HEK293 (cell line): ENCODE data around the gene DCAF8.

Experiments
- CTCF ChIA-PET: fragments of 350-600 bp; formaldehyde crosslinking; extraction: SDS; loops from one replicate; lab custom pipeline; 2021; ENCODE audit warnings: antibody characterized with exemption; lab: Yijun Ruan, JAX
- POLR2A ChIA-PET: fragments of 300-600 bp; formaldehyde crosslinking; extraction: SDS; loops from one replicate; lab custom pipeline; 2020; ENCODE audit warnings: antibody characterized with exemption, inconsistent platforms; lab: Yijun Ruan, JAX
- H3K27ac ChIP-seq: fragments of 200-500 bp; sonication (Bioruptor generic); 2 replicates; pipeline ENCODE4 v1.5.1; 2014; ENCODE audit warnings: low read depth, low read length, control low read depth, inconsistent platforms; ENCODE audit errors: extremely low read depth
- H3K36me3 ChIP-seq, 2 experiments: fragments of 200-500 bp in 1 of 2; sonication (Bioruptor generic) in 1 of 2; 1 replicate in 1 of 2; 2 replicates in 1 of 2; pipeline ENCODE4 v1.5.1; 2014 to 2017; ENCODE audit warnings: inconsistent platforms in 2 of 2, low read length in 2 of 2; ENCODE audit not compliant: control insufficient read depth in 2 of 2, insufficient read depth in 1 of 2
- H3K4me1 ChIP-seq: fragments of 200-500 bp; sonication (Bioruptor generic); 2 replicates; pipeline ENCODE4 v1.5.1; 2014; ENCODE audit warnings: mild to moderate bottlenecking, low read length, inconsistent platforms; ENCODE audit not compliant: control insufficient read depth, insufficient read depth
- H3K4me3 ChIP-seq: 2 replicates; pipeline ENCODE4 v1.5.1; 2011; ENCODE audit warnings: low read depth, mild to moderate bottlenecking, control low read depth, low read length, moderate library complexity
- H3K9me3 ChIP-seq: fragments of 200-500 bp; sonication (Bioruptor generic); 2 replicates; pipeline ENCODE4 v1.5.1; 2014; ENCODE audit warnings: low read depth, low read length, inconsistent platforms; ENCODE audit not compliant: control insufficient read depth, insufficient read depth
- KLF1 ChIP-seq: fragments of 450-650 bp; formaldehyde crosslinking; IDR thresholded peaks from 2 replicates; pipeline ENCODE4 v1.5.1; 2016; ENCODE audit warnings: missing biosample characterization, missing genetic modification characterization
- ZBTB48 ChIP-seq: fragments of 450-650 bp; formaldehyde crosslinking; IDR thresholded peaks from 2 replicates; pipeline ENCODE4 v1.5.1; 2016; ENCODE audit warnings: missing biosample characterization, missing genetic modification characterization
- ZNF112 ChIP-seq: fragments of 450-650 bp; formaldehyde crosslinking; IDR thresholded peaks from 2 replicates; pipeline ENCODE4 v1.5.0; 2017; ENCODE audit warnings: missing biosample characterization, missing genetic modification characterization
- ZNF114 ChIP-seq: fragments of 450-650 bp; formaldehyde crosslinking; IDR thresholded peaks from 2 replicates; pipeline ENCODE4 v1.5.0; 2017; ENCODE audit warnings: missing biosample characterization, missing genetic modification characterization
- ZNF146 ChIP-seq: fragments of 450-650 bp; formaldehyde crosslinking; IDR thresholded peaks from 2 replicates; pipeline ENCODE4 v1.5.1; 2016; ENCODE audit warnings: missing biosample characterization, missing genetic modification characterization
- ZNF148 ChIP-seq: fragments of 450-650 bp; formaldehyde crosslinking; IDR thresholded peaks from 2 replicates; pipeline ENCODE4 v1.5.0; 2017; ENCODE audit warnings: missing biosample characterization, missing genetic modification characterization, borderline replicate concordance
- ZNF202 ChIP-seq: fragments of 450-650 bp; formaldehyde crosslinking; IDR thresholded peaks from 2 replicates; pipeline ENCODE4 v1.5.1; 2016; ENCODE audit warnings: missing biosample characterization, missing genetic modification characterization, borderline replicate concordance
- ZNF214 ChIP-seq: fragments of 450-650 bp; formaldehyde crosslinking; IDR thresholded peaks from 2 replicates; pipeline ENCODE4 v1.5.1; 2017; ENCODE audit warnings: missing biosample characterization, mild to moderate bottlenecking, missing genetic modification characterization, borderline replicate concordance
- ZNF239 ChIP-seq: fragments of 450-650 bp; formaldehyde crosslinking; IDR thresholded peaks from 2 replicates; pipeline ENCODE4 v1.5.1; 2016; ENCODE audit warnings: missing biosample characterization, missing genetic modification characterization
- ZNF248 ChIP-seq: fragments of 450-650 bp; formaldehyde crosslinking; IDR thresholded peaks from 2 replicates; pipeline ENCODE4 v1.5.1; 2017; ENCODE audit warnings: missing biosample characterization, missing genetic modification characterization
- ZNF274 ChIP-seq, 2 experiments: fragments of 200-500 bp in 1 of 2; fragments of 450-650 bp in 1 of 2; sonication (Bioruptor generic) in 1 of 2; formaldehyde crosslinking in 1 of 2; IDR thresholded peaks; 2 replicates each; pipeline versions ENCODE4 v1.5.1 to v1.6.1; 2014 to 2016; ENCODE audit warnings: borderline replicate concordance in 1 of 2, inconsistent platforms in 1 of 2, low read length in 1 of 2, missing biosample characterization in 1 of 2, missing genetic modification characterization in 1 of 2
- ZNF311 ChIP-seq: fragments of 450-650 bp; formaldehyde crosslinking; IDR thresholded peaks from 2 replicates; pipeline ENCODE4 v1.5.1; 2017; ENCODE audit warnings: missing biosample characterization, missing genetic modification characterization, borderline replicate concordance
- ZNF473 ChIP-seq: fragments of 450-650 bp; formaldehyde crosslinking; IDR thresholded peaks from 2 replicates; pipeline ENCODE4 v1.5.1; 2017; ENCODE audit warnings: missing biosample characterization, missing genetic modification characterization
- ZNF521 ChIP-seq: fragments of 450-650 bp; formaldehyde crosslinking; IDR thresholded peaks from 2 replicates; pipeline ENCODE4 v1.5.1; 2017; ENCODE audit warnings: missing biosample characterization, mild to moderate bottlenecking, missing genetic modification characterization
- ZNF548 ChIP-seq: fragments of 450-650 bp; formaldehyde crosslinking; IDR thresholded peaks from 2 replicates; pipeline ENCODE4 v1.5.1; 2016; ENCODE audit warnings: missing biosample characterization, missing genetic modification characterization
- ZNF585B ChIP-seq: fragments of 450-650 bp; formaldehyde crosslinking; IDR thresholded peaks from 2 replicates; pipeline ENCODE4 v1.5.1; 2016; ENCODE audit warnings: missing biosample characterization, missing genetic modification characterization
- ZNF621 ChIP-seq: fragments of 450-650 bp; formaldehyde crosslinking; IDR thresholded peaks from 2 replicates; pipeline ENCODE4 v1.5.1; 2017; ENCODE audit warnings: missing biosample characterization, missing genetic modification characterization
- ZNF624 ChIP-seq: fragments of 450-650 bp; formaldehyde crosslinking; IDR thresholded peaks from 2 replicates; pipeline ENCODE4 v1.5.1; 2017; ENCODE audit warnings: missing biosample characterization, missing genetic modification characterization
- ZNF670 ChIP-seq: fragments of 450-650 bp; formaldehyde crosslinking; IDR thresholded peaks from 2 replicates; pipeline ENCODE4 v1.5.1; 2016; ENCODE audit warnings: missing biosample characterization, missing genetic modification characterization, low read depth
- ZNF707 ChIP-seq: fragments of 450-650 bp; formaldehyde crosslinking; IDR thresholded peaks from 2 replicates; pipeline ENCODE4 v1.5.1; 2016; ENCODE audit warnings: missing biosample characterization, missing genetic modification characterization
- ZNF776 ChIP-seq: fragments of 450-650 bp; formaldehyde crosslinking; IDR thresholded peaks from 2 replicates; pipeline ENCODE4 v1.5.0; 2017; ENCODE audit warnings: missing biosample characterization, missing genetic modification characterization, borderline replicate concordance
- ZNF785 ChIP-seq: fragments of 450-650 bp; formaldehyde crosslinking; IDR thresholded peaks from 2 replicates; pipeline ENCODE4 v1.5.1; 2016; ENCODE audit warnings: missing biosample characterization, missing genetic modification characterization
- ZNF792 ChIP-seq: fragments of 450-650 bp; formaldehyde crosslinking; IDR thresholded peaks from 2 replicates; pipeline ENCODE4 v1.5.1; 2016; ENCODE audit warnings: missing biosample characterization, missing genetic modification characterization
- TF ChIP-seq, protein P1 (sequence below): fragments of 450-650 bp; formaldehyde crosslinking; IDR thresholded peaks from 2 replicates; pipeline ENCODE4 v1.5.1; 2016; ENCODE audit warnings: missing biosample characterization, missing genetic modification characterization
- TF ChIP-seq, protein P2 (sequence below): fragments of 450-650 bp; formaldehyde crosslinking; IDR thresholded peaks from 2 replicates; pipeline ENCODE4 v1.5.1; 2017; ENCODE audit warnings: missing biosample characterization, missing genetic modification characterization
- TF ChIP-seq, protein P3 (sequence below): fragments of 450-650 bp; formaldehyde crosslinking; IDR thresholded peaks from 2 replicates; pipeline ENCODE4 v1.5.1; 2016; ENCODE audit warnings: missing biosample characterization, missing genetic modification characterization

DCAF8 gene

GRCh38 chr1:160193832-160194736 lies 68.3 kb downstream of the DCAF8 start:
- CTCF ChIA-PET: interaction anchor here (0.5 to 6.7 kb wide), 57 partner anchors 9 to 864 kb away, joined by 3 to 88 read pairs (median 5); partner anchors contain the start of genes COPA, DCAF8, NCSTN and PEA15
- H3K27ac ChIP-seq: no peak overlapping the region
- POLR2A ChIA-PET: interaction anchor here (0.5 to 2.3 kb wide), 6 partner anchors 8 to 98 kb away, joined by 3 to 9 read pairs (median 4); no protein-coding TSS in a partner anchor
- H3K36me3 ChIP-seq: no peaks in the 10 kb centered on the region
- H3K4me1 ChIP-seq: no peaks in the 10 kb centered on the region
- no peak overlapping the region for H3K4me3 ChIP-seq
- H3K9me3 ChIP-seq: no peaks in the 10 kb centered on the region
- peak; percentile 31 for TF ChIP-seq ZNF146 (tag by site-specific recombination)
- no peak for TF ChIP-seq ZNF214
- no peak for TF ChIP-seq ZNF624
- TF ChIP-seq ZNF776 (tag by site-specific recombination): peak; percentile 43; the same call in 1 of the 2 replicates
- TF ChIP-seq ZNF114: no peak
- 0 out of 2 replicates have a peak, but pooled peaks have one; percentile 7 for TF ChIP-seq ZNF202 (tag by site-specific recombination)
- 0 out of 2 replicates have a peak, but pooled peaks have one; percentile 40 for TF ChIP-seq ZNF148 (tag by site-specific recombination)
- peak; percentile 12; the same call in 1 of the 2 replicates for TF ChIP-seq ZNF785 (tag by site-specific recombination)
- TF ChIP-seq ZNF311 (tag by site-specific recombination): peak; percentile 22; the same call in 1 of the 2 replicates
- TF ChIP-seq ZNF239 (tag by site-specific recombination): peak; percentile 45; the same call in 1 of the 2 replicates
- TF ChIP-seq, protein P1, sequence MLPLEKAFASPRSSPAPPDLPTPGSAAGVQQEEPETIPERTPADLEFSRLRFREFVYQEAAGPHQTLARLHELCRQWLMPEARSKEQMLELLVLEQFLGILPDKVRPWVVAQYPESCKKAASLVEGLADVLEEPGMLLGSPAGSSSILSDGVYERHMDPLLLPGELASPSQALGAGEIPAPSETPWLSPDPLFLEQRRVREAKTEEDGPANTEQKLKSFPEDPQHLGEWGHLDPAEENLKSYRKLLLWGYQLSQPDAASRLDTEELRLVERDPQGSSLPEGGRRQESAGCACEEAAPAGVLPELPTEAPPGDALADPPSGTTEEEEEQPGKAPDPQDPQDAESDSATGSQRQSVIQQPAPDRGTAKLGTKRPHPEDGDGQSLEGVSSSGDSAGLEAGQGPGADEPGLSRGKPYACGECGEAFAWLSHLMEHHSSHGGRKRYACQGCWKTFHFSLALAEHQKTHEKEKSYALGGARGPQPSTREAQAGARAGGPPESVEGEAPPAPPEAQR (tag by site-specific recombination): no peak
- TF ChIP-seq ZBTB48: peak; percentile 28; the same call in 1 of the 2 replicates
- TF ChIP-seq ZNF670 (tag by site-specific recombination): peak; percentile 66; the same call in 1 of the 2 replicates
- TF ChIP-seq ZNF112 (tag by site-specific recombination): 0 out of 2 replicates have a peak, but pooled peaks have one; percentile 10
- TF ChIP-seq, protein P2, sequence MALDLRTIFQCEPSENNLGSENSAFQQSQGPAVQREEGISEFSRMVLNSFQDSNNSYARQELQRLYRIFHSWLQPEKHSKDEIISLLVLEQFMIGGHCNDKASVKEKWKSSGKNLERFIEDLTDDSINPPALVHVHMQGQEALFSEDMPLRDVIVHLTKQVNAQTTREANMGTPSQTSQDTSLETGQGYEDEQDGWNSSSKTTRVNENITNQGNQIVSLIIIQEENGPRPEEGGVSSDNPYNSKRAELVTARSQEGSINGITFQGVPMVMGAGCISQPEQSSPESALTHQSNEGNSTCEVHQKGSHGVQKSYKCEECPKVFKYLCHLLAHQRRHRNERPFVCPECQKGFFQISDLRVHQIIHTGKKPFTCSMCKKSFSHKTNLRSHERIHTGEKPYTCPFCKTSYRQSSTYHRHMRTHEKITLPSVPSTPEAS (tag by site-specific recombination): peak; percentile 69; the same call in 1 of the 2 replicates
- peak; percentile 12; the same call in 1 of the 2 replicates for TF ChIP-seq ZNF548
- peak; percentile 9; the same call in 1 of the 2 replicates for TF ChIP-seq ZNF248 (tag by site-specific recombination)
- no peak for TF ChIP-seq KLF1 (tag by site-specific recombination)
- 0 out of 2 replicates have a peak, but pooled peaks have one; percentile 14 for TF ChIP-seq ZNF521 (tag by site-specific recombination)
- 0 out of 2 replicates have a peak, but pooled peaks have one; percentile 41 for TF ChIP-seq ZNF792
- TF ChIP-seq, protein P3, sequence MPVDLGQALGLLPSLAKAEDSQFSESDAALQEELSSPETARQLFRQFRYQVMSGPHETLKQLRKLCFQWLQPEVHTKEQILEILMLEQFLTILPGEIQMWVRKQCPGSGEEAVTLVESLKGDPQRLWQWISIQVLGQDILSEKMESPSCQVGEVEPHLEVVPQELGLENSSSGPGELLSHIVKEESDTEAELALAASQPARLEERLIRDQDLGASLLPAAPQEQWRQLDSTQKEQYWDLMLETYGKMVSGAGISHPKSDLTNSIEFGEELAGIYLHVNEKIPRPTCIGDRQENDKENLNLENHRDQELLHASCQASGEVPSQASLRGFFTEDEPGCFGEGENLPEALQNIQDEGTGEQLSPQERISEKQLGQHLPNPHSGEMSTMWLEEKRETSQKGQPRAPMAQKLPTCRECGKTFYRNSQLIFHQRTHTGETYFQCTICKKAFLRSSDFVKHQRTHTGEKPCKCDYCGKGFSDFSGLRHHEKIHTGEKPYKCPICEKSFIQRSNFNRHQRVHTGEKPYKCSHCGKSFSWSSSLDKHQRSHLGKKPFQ: peak; percentile 88
- TF ChIP-seq ZNF473: peak; percentile 8; the same call in 1 of the 2 replicates
- peak; percentile 49; the same call in 1 of the 2 replicates for TF ChIP-seq ZNF621 (tag by site-specific recombination)
- TF ChIP-seq ZNF585B (tag by site-specific recombination): no peak
- TF ChIP-seq ZNF274 (IDR thresholded peaks at IDR 0.05; ENCODE audit: low read length): no peak
- peak; percentile 54; the same call in 1 of the 2 replicates for TF ChIP-seq ZNF274 (tag by site-specific recombination; IDR thresholded peaks at IDR 0.05; ENCODE audit: borderline replicate concordance)
- TF ChIP-seq ZNF707: peak; percentile 56; the same call in 1 of the 2 replicates
